Measurements from ENCODE around the gene RRP8.

RRP8 gene

GRCh38 chr11:6569706-6570105 lies 33.7 kb downstream of the RRP8 start:
- Histone ChIP-seq H3K23ac (ENCODE audit: low read depth, low read length, poor library complexity) (no peak overlapping the region), H3K27me3 (ENCODE audit: control insufficient read depth in 3 of 3, insufficient read depth in 3 of 3, low read depth in 1 of 3, low read length in 3 of 3) (no peaks in the 10 kb centered on the region), H3K36me3 (replicated peaks in 1 of 2; ENCODE audit: control insufficient read depth in 2 of 2, insufficient read depth in 2 of 2, low read length in 2 of 2) (no peaks in the 10 kb centered on the region), H3K4me3 (ENCODE audit: low read length in 2 of 2) (no peak overlapping the region), H2BK12ac (ENCODE audit: low read length) (no peak overlapping the region), H3K4me1 (ENCODE audit: control insufficient read depth in 2 of 2, insufficient read depth in 1 of 2, low read depth in 1 of 2, low read length in 2 of 2) (no peaks in the 10 kb centered on the region), H4K8ac (ENCODE audit: low read depth, low read length) (no peak overlapping the region), H3K18ac (ENCODE audit: low read length) (no peak overlapping the region), H2AK5ac (ENCODE audit: low read depth, low read length) (no peak overlapping the region), H3K14ac (ENCODE audit: low read length) (no peak overlapping the region), H2BK15ac (ENCODE audit: low read length) (no peak overlapping the region), H3K4me2 (ENCODE audit: insufficient read depth, low read length, poor library complexity, severe bottlenecking) (no peak overlapping the region), H4K91ac (ENCODE audit: low read depth, low read length, poor library complexity) (no peak overlapping the region), H3K9ac (ENCODE audit: low read depth, low read length, poor library complexity) (no peak overlapping the region), H2AFZ (ENCODE audit: low read length) (no peak overlapping the region), H3K4ac (ENCODE audit: low read length) (no peak overlapping the region), H2BK120ac (ENCODE audit: low read depth, low read length) (no peak overlapping the region), H3K79me1 (ENCODE audit: low read depth, low read length) (no peaks in the 10 kb centered on the region), H3K9me3 (replicated peaks in 1 of 2; ENCODE audit: control insufficient read depth in 2 of 2, insufficient read depth in 1 of 2, low read depth in 1 of 2, low read length in 2 of 2) (no peaks in the 10 kb centered on the region), H3K27ac (replicated peaks; ENCODE audit: low read length) (no peak overlapping the region), H2BK5ac (ENCODE audit: low read length) (no peak overlapping the region)
- no peak for DNase-seq (ENCODE audit: low spot score)
- 100% methylated on average over 1 of the region's 5 CpGs; no CpG with 5 or more reads in 1 of the 2 donors for WGBS, 2 donors (ENCODE audit: extremely low coverage in 2 of 2, insufficient read length in 2 of 2, insufficient replicate concordance in 1 of 2)

GRCh38 chr11:6568191-6568918 lies 35.1 kb downstream of the RRP8 start:
- no peak overlapping the region for H2BK15ac ChIP-seq (ENCODE audit: low read length)
- H3K18ac ChIP-seq (ENCODE audit: low read length): no peak overlapping the region
- H3K14ac ChIP-seq (ENCODE audit: low read length): no peak overlapping the region
- no peak overlapping the region for H3K4ac ChIP-seq (ENCODE audit: low read length)
- no peak overlapping the region for H4K8ac ChIP-seq (ENCODE audit: low read depth, low read length)
- H2BK5ac ChIP-seq (ENCODE audit: low read length): no peak overlapping the region
- peaks cover 0 to under 1% of the 10 kb centered on the region in 2 donors for H3K36me3 ChIP-seq (replicated peaks in 1 of 2; ENCODE audit: control insufficient read depth in 2 of 2, insufficient read depth in 2 of 2, low read length in 2 of 2)
- peaks cover 0 to 1% of the 10 kb centered on the region in 2 donors for H3K4me1 ChIP-seq (ENCODE audit: control insufficient read depth in 2 of 2, insufficient read depth in 1 of 2, low read depth in 1 of 2, low read length in 2 of 2)
- no peak overlapping the region for H4K91ac ChIP-seq (ENCODE audit: low read depth, low read length, poor library complexity)
- peak overlapping the region; percentile 21 for H3K23ac ChIP-seq (ENCODE audit: low read depth, low read length, poor library complexity)
- no peak overlapping the region for H2AK5ac ChIP-seq (ENCODE audit: low read depth, low read length)
- H3K4me2 ChIP-seq (ENCODE audit: insufficient read depth, low read length, poor library complexity, severe bottlenecking): no peak overlapping the region
- no peak overlapping the region for H2AFZ ChIP-seq (ENCODE audit: low read length)
- H3K27me3 ChIP-seq (ENCODE audit: control insufficient read depth in 3 of 3, insufficient read depth in 3 of 3, low read depth in 1 of 3, low read length in 3 of 3): no peaks in the 10 kb centered on the region
- no CpG with 5 or more reads among the region's 4 CpGs for WGBS, 2 donors (ENCODE audit: extremely low coverage in 2 of 2, insufficient read length in 2 of 2, insufficient replicate concordance in 1 of 2)
- H3K9me3 ChIP-seq (replicated peaks in 1 of 2; ENCODE audit: control insufficient read depth in 2 of 2, insufficient read depth in 1 of 2, low read depth in 1 of 2, low read length in 2 of 2): no peaks in the 10 kb centered on the region
- H2BK120ac ChIP-seq (ENCODE audit: low read depth, low read length): no peak overlapping the region
- H3K79me1 ChIP-seq (ENCODE audit: low read depth, low read length): no peaks in the 10 kb centered on the region
- no peak overlapping the region for H3K9ac ChIP-seq (ENCODE audit: low read depth, low read length, poor library complexity)
- no peak for DNase-seq (ENCODE audit: low spot score)
- H2BK12ac ChIP-seq (ENCODE audit: low read length): no peak overlapping the region
- H3K27ac ChIP-seq (replicated peaks; ENCODE audit: low read length): no peak overlapping the region
- H3K4me3 ChIP-seq (ENCODE audit: low read length in 2 of 2): no peak overlapping the region

GRCh38 chr11:6567371-6567745 lies 36.1 kb downstream of the RRP8 start:
- Histone ChIP-seq H4K91ac (ENCODE audit: low read depth, low read length, poor library complexity) (no peak overlapping the region), H3K79me1 (ENCODE audit: low read depth, low read length) (no peaks in the 10 kb centered on the region), H2BK12ac (ENCODE audit: low read length) (no peak overlapping the region), H3K4me3 (ENCODE audit: low read length in 2 of 2) (no peak overlapping the region), H3K4me2 (ENCODE audit: insufficient read depth, low read length, poor library complexity, severe bottlenecking) (no peak overlapping the region), H3K27ac (replicated peaks; ENCODE audit: low read length) (no peak overlapping the region), H2BK15ac (ENCODE audit: low read length) (no peak overlapping the region), H3K4me1 (ENCODE audit: control insufficient read depth in 2 of 2, insufficient read depth in 1 of 2, low read depth in 1 of 2, low read length in 2 of 2) (peaks cover 0 to 1% of the 10 kb centered on the region in 2 donors), H3K36me3 (replicated peaks in 1 of 2; ENCODE audit: control insufficient read depth in 2 of 2, insufficient read depth in 2 of 2, low read length in 2 of 2) (peaks cover 0 to 2% of the 10 kb centered on the region in 2 donors), H3K27me3 (ENCODE audit: control insufficient read depth in 3 of 3, insufficient read depth in 3 of 3, low read depth in 1 of 3, low read length in 3 of 3) (no peaks in the 10 kb centered on the region), H2BK120ac (ENCODE audit: low read depth, low read length) (no peak overlapping the region), H2BK5ac (ENCODE audit: low read length) (no peak overlapping the region), H3K23ac (ENCODE audit: low read depth, low read length, poor library complexity) (peak overlapping the region; percentile 36), H2AFZ (ENCODE audit: low read length) (no peak overlapping the region), H3K4ac (ENCODE audit: low read length) (no peak overlapping the region), H2AK5ac (ENCODE audit: low read depth, low read length) (no peak overlapping the region), H3K9me3 (replicated peaks in 1 of 2; ENCODE audit: control insufficient read depth in 2 of 2, insufficient read depth in 1 of 2, low read depth in 1 of 2, low read length in 2 of 2) (no peaks in the 10 kb centered on the region), H4K8ac (ENCODE audit: low read depth, low read length) (no peak overlapping the region), H3K9ac (ENCODE audit: low read depth, low read length, poor library complexity) (no peak overlapping the region), H3K18ac (ENCODE audit: low read length) (no peak overlapping the region), H3K14ac (ENCODE audit: low read length) (no peak overlapping the region)
- WGBS, 2 donors (ENCODE audit: extremely low coverage in 2 of 2, insufficient read length in 2 of 2, insufficient replicate concordance in 1 of 2): no CpG with 5 or more reads among the region's 7 CpGs
- no peak for DNase-seq (ENCODE audit: low spot score)

- no peak overlapping the region for H2BK120ac ChIP-seq (ENCODE audit: low read depth, low read length)
Measured at GRCh38 chr11:6566704-6567370, 36.6 kb downstream of the RRP8 start.

More at GRCh38 chr11:6566704-6567370, 36.6 kb downstream of the RRP8 start:
- Histone ChIP-seq H3K27me3 (ENCODE audit: control insufficient read depth in 3 of 3, insufficient read depth in 3 of 3, low read depth in 1 of 3, low read length in 3 of 3) (no peaks in the 10 kb centered on the region), H3K23ac (ENCODE audit: low read depth, low read length, poor library complexity) (peak overlapping the region; percentile 36), H3K9me3 (replicated peaks in 1 of 2; ENCODE audit: control insufficient read depth in 2 of 2, insufficient read depth in 1 of 2, low read depth in 1 of 2, low read length in 2 of 2) (no peaks in the 10 kb centered on the region), H3K4ac (ENCODE audit: low read length) (no peak overlapping the region), H4K91ac (ENCODE audit: low read depth, low read length, poor library complexity) (no peak overlapping the region), H3K36me3 (replicated peaks in 1 of 2; ENCODE audit: control insufficient read depth in 2 of 2, insufficient read depth in 2 of 2, low read length in 2 of 2) (peaks cover 0 to 2% of the 10 kb centered on the region in 2 donors), H2AFZ (ENCODE audit: low read length) (no peak overlapping the region), H3K79me1 (ENCODE audit: low read depth, low read length) (no peaks in the 10 kb centered on the region), H3K4me1 (ENCODE audit: control insufficient read depth in 2 of 2, insufficient read depth in 1 of 2, low read depth in 1 of 2, low read length in 2 of 2) (peaks cover 0 to 1% of the 10 kb centered on the region in 2 donors), H4K8ac (ENCODE audit: low read depth, low read length) (no peak overlapping the region), H2AK5ac (ENCODE audit: low read depth, low read length) (no peak overlapping the region), H3K14ac (ENCODE audit: low read length) (no peak overlapping the region), H3K9ac (ENCODE audit: low read depth, low read length, poor library complexity) (no peak overlapping the region), H3K18ac (ENCODE audit: low read length) (no peak overlapping the region), H3K27ac (replicated peaks; ENCODE audit: low read length) (no peak overlapping the region), H2BK12ac (ENCODE audit: low read length) (no peak overlapping the region), H3K4me2 (ENCODE audit: insufficient read depth, low read length, poor library complexity, severe bottlenecking) (no peak overlapping the region), H2BK15ac (ENCODE audit: low read length) (no peak overlapping the region), H3K4me3 (ENCODE audit: low read length in 2 of 2) (no peak overlapping the region), H2BK5ac (ENCODE audit: low read length) (no peak overlapping the region)
- WGBS, 2 donors (ENCODE audit: extremely low coverage in 2 of 2, insufficient read length in 2 of 2, insufficient replicate concordance in 1 of 2): no CpG with 5 or more reads among the region's 13 CpGs
- no peak for DNase-seq (ENCODE audit: low spot score)

Data from neuronal stem cell (in vitro differentiated cells).